GM12891 (cell line): Measurements from ENCODE around the gene MSL1.

Experiments
- PAX5 ChIP-seq: IDR thresholded peaks from 2 replicates; pipeline ENCODE4 v1.6.1; 2011; ENCODE audit warnings: low read length, moderate library complexity, mild to moderate bottlenecking; ENCODE audit not compliant: insufficient read depth, severe bottlenecking
- POLR2A ChIP-seq: IDR thresholded peaks from 2 replicates; pipeline ENCODE4 v1.6.1; 2011; ENCODE audit warnings: low read depth, low read length, control low read depth
- POLR2AphosphoS5 ChIP-seq: IDR thresholded peaks from 2 replicates; pipeline ENCODE4 v1.6.1; 2011; ENCODE audit warnings: low read depth, low read length, control low read depth
- POU2F2 ChIP-seq: IDR thresholded peaks from 2 replicates; pipeline ENCODE4 v1.6.1; 2011; ENCODE audit warnings: low read depth, mild to moderate bottlenecking, control low read depth, low read length, moderate library complexity
- SPI1 ChIP-seq: IDR thresholded peaks from 2 replicates; pipeline ENCODE4 v1.6.1; 2011; ENCODE audit warnings: low read depth, low read length, control low read depth
- TAF1 ChIP-seq: IDR thresholded peaks from 2 replicates; pipeline ENCODE4 v1.6.1; 2011; ENCODE audit warnings: low read depth, low read length, control low read depth

DNA sequence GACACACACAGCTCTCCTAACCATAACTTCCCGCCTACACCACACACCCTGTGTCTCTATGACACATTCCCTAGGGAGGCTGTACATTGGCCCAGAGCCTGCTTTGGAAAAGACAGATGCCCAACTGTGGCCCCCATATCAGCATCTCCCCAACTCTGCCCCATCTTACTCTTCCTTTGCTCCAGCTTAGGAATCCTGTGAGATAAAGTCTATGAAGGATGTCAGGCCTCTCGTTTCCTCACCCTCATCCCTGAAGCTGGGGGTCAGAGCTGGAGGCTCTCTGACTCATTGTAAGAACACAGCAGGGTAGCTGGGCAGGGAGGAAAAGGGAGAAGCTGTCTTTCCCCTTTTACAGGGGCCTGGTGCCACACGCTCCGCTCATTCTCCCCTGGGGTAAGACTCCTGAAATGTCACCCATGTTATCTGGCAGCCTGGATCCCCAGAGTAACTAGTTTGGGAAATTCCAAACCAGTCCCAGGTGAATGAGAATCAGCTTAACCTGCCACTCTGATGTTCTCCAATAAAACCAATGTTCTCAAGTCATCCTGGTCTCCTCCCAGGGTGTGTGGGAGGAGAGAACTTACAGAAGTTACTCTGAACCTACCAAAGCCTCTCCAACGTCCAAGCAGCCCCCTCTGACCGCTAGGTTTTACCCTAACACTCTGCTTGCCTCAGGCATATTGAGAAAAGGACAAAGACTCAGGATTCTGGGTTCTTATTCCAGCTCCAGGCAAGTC, 58.3 kb downstream of the MSL1 start:
- no peak for TF ChIP-seq TAF1
- TF ChIP-seq POLR2AphosphoS5 = no peak
- no peak for TF ChIP-seq PAX5
- TF ChIP-seq POLR2A = no peak
- TF ChIP-seq POU2F2 = no peak
- no peak for TF ChIP-seq SPI1
